Myocyte (in vitro differentiated cells): ENCODE measurements around the gene BOLA3. TPM values are rescaled to one million over a fixed set of nuclear protein-coding genes. Genes with fewer than 3 reads are reported as not detected.
"Not testable (repeated sequence)": the region's sequence is repeated elsewhere in the genome, so short reads cannot be mapped to it uniquely, and the experiment has no call there.

Experiments used
- DNase-seq: peaks from one replicate; pipeline ENCODE4 v3.0.0-alpha.2; 2012; ENCODE audit warnings: low read depth
- polyA plus RNA-seq: library from polyadenylated mRNA; unstranded; fragments of >200 nt; gene quantifications from one replicate; pipeline ENCODE4 v1.2.1, GENCODE V29; 2012; ENCODE audit warnings: missing spikeins
- total RNA-seq: library from RNA; depleted of rRNA; stranded (reverse); fragments of >200 nt; gene quantifications from 2 replicates; pipeline ENCODE4 v1.2.3, GENCODE V29; 2014

Gene BOLA3, protein sequence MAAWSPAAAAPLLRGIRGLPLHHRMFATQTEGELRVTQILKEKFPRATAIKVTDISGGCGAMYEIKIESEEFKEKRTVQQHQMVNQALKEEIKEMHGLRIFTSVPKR
- 38.8 and 51.5 TPM in 2 replicates for total RNA-seq
- 44.5 TPM for polyA plus RNA-seq

DNA sequence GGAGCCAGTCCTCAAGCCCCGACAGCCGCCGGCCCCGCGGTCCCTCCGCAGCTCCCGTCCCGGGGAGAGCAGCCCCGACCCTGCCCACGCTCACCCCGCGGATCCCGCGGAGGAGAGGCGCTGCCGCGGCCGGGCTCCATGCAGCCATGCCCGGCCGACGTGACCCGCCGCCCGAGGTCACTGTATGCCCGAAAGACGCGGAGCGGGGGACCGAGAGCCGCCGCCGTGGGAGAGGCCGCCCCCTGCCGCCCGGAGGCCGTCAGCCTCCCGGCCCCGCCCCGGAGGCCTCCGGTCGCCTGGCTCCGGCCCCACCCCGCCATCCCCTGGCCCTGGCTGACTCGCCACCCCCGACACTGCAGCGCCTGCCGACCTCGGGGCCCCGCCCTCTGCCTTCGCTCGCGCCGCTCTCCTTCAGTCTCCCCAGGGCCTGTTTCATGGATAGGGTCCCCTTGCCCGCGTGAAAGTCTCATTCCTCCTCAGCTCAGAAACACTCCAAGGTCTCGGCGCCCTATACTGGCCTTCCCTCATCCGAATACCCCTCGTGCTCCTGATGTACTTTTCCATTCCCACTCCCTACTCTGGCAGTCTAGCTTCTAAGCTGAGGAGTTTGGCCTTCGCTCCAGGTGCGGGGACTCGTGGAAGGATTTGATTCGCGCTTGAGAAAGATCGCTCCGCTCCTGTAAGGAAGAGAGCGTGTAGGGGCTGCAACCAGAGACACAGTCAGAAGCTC is at the start of gene BOLA3:
TSS of gene BOLA3 (minus strand) at position 186 of the 730 bp plus-strand sequence. CDS start at position 148, 38 bp downstream.
- DNase-seq, result peak; percentile 86

GRCh38 chr2:74197049-74197448 is 49.3 kb upstream of the BOLA3 start:
- DNase-seq, result no peak

DNA sequence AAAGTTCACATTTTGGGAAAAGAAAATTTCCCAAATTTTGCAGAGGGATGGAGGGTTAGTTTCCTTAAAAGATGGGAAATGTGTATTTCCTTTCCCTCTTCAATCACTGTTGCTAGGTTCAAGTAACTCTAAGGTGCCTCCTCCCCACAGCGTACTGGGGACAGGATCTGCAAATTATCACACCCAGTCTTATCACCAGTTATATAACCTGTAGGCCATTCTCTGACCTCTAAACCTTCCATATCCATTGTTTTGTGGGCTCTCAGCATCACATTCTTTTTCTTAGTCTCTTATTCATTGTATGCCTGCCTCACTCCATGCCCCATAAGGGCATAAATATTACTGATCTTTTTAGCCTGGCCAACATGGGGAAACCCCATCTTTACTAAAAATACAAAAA is 47.1 kb upstream of the BOLA3 start:
- no peak for DNase-seq

DNA sequence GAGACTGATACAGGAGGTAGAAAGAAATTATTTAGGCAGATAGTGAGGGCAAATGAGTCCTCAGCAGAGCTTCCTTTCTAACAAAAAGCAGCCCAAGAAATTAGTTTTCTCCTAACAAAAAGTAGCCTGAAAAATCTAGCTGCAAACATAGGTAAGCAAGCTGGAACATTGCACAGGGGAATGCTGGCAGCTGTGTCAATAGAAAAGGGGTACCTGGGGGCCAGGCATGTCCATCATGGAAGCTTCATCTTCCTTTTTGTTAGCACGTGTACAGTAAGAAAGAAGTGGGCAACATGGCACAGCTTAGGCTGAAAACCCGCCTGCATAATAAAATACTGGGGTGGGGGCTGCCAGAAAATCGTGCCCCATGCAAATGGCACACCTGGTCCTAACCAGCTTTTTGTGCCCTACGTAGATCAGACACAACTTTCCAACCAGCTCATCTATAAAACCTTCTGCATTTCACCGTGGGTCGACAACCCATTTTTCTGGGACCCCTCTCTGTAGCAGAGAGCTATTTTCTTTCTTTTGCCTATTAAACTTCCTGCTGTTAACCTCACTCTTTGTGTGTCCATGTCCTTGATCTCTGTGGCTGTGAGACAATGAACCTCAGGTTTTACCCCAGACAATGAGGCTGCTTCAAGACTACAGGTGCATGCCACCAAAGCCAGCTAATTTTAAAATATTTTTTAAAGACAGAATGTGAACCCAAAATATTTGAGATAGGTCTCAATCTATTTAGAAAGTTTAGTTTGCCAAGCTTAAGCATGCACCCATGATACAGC is 44.1 kb upstream of the BOLA3 start:
- DNase-seq, result no peak

DNA sequence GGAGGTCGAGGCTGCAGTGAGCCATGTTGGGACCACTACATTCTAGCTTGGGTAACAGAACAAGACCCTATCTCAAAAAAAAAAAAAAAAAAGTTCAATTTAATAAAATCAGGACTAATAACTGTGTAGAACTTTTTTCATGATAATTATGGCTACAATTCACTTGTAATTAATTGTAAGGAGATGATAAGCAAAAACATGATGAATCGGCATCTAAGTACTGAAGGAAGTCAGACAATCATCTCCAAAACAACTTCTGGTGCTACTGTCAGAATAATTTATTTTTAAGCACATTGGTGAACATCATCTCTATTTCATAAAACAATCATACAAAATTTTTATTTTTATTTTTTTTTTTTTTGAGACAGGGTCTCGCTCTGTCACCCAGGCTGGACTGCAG is 41.0 kb upstream of the BOLA3 start:
- DNase-seq, result no peak

DNA sequence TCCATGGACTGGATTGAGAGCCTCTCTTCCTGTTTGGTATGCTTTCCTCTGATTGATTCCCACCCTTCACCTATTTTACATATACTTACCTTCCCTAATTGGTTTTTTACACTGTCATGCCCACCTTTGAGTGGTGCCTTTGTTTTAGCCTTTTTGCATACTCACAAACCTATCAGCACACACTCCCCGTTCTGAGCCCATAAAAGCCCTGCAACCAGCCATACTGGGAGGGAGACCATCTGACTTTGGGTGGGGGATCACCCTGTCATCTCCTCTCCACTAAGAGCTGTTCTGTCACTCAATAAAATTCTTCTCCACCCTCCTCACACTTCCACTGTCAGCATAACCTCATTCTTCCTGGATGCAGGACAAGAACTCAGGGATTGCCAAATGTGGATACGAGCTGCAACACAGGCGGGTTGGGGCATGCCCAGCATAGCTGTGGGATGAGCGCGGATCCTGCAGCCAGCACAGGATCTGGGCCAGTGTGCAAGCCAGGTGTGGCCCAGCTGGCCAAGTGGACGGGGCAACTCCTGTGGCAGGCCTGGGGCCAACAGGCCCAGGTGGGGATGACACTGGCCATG is 40.4 kb upstream of the BOLA3 start:
- DNase-seq, result peak; percentile 93

DNA sequence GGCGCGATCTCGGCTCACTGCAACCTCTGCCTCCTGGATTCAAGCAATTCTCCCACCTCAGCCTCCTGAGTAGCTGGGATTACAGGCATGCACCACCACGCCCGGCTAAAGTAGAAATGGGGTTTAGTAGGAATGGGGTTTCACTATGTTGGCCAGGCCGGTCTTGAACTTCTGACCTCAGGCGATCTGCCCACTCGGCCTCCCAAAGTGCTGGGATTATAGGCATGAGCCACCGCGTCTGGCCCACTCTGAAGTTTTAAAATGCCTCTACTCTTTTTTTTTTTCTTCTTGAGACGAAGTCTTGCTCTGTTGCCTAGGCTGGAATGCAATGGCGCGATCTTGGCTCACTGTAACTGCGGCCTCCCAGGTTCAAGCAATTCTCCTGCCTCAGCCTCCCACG is 39.0 kb upstream of the BOLA3 start:
- not testable (repeated sequence) for DNase-seq

GRCh38 chr2:74186038-74186437 is 38.3 kb upstream of the BOLA3 start:
- no peak for DNase-seq

DNA sequence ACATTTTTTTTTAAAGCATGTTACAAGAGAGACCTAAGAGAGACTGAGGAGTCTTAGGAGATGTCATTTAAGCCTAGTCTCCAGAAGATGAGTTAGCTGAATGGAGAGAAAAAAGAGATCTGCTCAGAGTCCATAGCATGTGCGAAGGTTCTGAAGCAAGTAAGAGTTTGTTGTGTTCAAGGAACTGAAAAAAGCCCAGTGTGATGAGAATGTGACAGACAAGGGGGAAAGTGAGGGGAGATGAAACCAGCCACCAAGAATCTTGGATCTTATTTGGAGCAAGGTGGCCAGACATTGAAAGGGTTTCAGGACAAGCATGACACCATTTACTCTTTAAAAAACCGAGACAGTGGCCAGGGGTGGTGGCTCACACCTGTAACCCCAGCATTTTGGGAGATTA is 36.2 kb upstream of the BOLA3 start:
- no peak for DNase-seq

- DNase-seq, result peak; percentile 34
These were observed 34.0 kb upstream of the BOLA3 start for GRCh38 chr2:74181739-74182138.

DNA sequence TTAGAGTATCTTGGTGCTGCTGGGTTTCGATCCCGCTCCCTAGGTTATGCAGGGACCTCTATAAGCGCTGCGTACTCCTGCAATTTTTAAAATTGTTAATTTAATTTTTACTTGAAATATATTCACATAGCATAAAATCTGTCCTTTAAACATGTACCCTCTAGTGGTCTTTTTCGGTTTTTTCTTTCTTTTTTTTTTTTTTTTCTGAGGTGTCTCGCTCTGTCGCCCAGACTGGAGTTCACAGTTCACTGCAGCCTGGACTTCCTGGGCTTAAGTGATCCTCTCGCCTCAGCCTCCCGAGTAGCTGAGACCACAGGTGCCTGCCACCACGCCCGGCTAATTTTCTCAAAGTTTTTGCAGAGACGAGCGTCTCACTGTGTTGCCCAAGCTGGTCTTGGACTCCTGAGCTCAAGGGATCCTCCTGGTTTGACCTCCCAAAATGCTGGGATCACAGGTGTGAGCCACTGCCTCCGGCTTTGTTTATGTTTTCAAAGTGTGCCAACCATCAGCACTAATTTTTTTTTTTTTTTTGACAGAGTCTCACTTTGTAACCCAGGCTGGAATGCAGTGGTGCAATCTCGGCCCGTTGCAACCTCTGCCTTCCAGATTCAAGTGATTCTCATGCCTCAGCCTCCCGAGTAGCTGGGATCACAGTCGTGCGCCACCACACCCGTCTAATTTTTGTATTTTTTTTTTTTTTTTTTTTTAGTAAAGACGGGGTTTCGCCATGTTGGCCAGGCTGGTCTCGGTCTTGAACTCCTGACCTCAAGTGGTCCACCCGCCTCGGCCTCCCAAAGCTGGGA is 31.6 kb upstream of the BOLA3 start:
- DNase-seq, result no peak

GRCh38 chr2:74178211-74179062 is 30.7 kb upstream of the BOLA3 start, which contains the start of gene MOB1A:
Gene MOB1A (minus strand): TSS chr2:74178879. CDS start chr2:74178674, 205 bp downstream.
- DNase-seq, result peak; percentile 99

GRCh38 chr2:74177696-74178095 is 30.0 kb upstream of the BOLA3 start:
- DNase-seq, result no peak

DNA sequence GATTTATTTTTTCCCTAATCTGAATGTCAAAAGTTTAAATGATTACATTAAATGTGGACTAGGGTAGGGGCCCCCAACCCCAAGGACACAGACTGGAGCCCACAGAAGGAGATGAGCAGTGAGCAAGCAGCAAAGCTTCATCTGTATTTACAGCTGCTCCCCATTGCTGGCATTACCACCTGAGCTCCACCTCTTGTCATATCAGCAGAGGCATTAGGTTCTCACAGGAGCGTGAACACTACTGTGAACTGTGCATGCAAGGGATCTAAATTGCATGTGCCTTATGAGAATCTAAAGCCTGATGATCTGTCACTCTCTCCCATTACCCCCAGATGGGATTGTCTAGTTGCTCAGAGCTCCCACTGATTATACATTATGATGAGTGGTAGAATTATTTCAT is 27.2 kb upstream of the BOLA3 start:
- DNase-seq, result no peak

DNA sequence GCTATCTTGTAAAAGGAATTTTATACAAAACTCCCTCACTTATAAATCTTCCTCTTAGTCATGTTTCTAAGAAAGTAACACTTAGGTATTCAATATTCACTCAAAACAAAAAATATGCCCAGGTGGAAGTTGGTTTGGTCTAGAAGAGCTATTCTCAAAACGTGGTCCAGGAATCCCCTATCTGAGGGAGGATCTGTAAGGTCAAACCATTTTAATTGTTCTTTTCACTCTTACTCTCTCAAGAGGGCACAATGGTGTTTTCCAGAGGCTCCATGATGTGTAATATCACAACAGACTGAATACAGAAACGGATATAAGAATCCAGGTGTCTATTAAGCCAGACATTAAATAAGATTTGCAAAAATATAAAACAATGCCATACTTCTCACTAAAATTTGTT is 21.0 kb upstream of the BOLA3 start:
- DNase-seq, result no peak

GRCh38 chr2:74164761-74165160 is 17.0 kb upstream of the BOLA3 start:
- no peak for DNase-seq

DNA sequence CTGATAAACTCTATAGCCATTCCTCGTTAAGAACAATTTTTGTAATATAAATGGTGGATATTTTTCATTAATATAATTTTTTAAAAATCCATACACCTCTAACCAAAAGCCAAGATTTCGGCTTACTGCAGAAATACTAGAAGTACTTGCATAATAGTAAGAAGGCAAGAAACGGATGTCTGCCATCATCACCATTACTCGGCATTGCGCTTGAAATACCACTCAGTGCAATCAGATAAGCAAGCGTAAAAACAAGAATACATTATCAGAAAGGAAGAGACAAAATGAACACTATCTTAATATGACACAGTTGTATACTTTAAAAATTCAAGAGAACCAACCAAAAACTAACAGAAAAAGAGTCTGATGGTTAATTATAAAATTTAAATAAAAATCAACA is 15.2 kb upstream of the BOLA3 start:
- DNase-seq, result no peak

DNA sequence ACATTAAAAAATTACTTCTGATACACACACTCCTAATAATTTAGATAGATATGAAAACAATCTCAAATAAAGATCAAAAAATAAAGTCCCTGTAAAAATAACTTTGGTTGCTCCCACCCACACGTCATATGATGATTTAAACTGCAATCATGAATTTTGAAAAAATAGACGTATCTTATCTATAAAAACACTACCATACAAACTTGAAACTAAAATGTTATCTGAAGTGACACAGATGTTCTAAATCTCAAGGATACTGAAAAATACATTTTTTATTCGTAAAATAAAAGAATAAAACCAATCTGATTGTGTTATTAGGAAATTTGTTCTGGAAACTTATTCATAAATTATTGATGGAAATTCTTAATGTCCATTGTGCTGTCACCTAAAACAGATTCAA is 8.1 kb upstream of the BOLA3 start:
- no peak for DNase-seq

- no peak for DNase-seq
These were observed 5.2 kb upstream of the BOLA3 start for GRCh38 chr2:74152954-74153353.
